ENCODE data around the gene ARNT2. TPM values are rescaled to one million over a fixed set of nuclear protein-coding genes. Genes with fewer than 3 reads are reported as not detected.

Gene ARNT2
- total RNA-seq = 0.11 and 0.23 TPM in 2 replicates

GRCh38 chr15:80404057-80404760 is at the start of gene ARNT2:
ARNT2 (plus strand) TSS chr15:80404382; CDS start chr15:80404516, 134 bp downstream.

Other genes starting within 250 kb of the ARNT2 start
- not detected in 2 replicates for gene CTXND1, start 152.2 kb upstream of the ARNT2 start, total RNA-seq